ENCODE data around the gene NDUFC2. TPM values are rescaled to one million over a fixed set of nuclear protein-coding genes. Genes with fewer than 3 reads are reported as not detected.

Gene NDUFC2
- polyA plus RNA-seq, 1 donor from 2014 or later: 269 TPM

GRCh38 chr11:78034623-78035022 lies 45.0 kb downstream of the NDUFC2 start:
- Histone ChIP-seq H3K9me3 (ENCODE audit: low read length) (no peaks in the 10 kb centered on the region), H4K20me1 (ENCODE audit: insufficient read depth) (no peaks in the 10 kb centered on the region), H3K9me2 (ENCODE audit: insufficient read depth, low read length) (no peaks in the 10 kb centered on the region), H3F3A (ENCODE audit: insufficient read depth, low read length, poor library complexity, severe bottlenecking) (no peaks in the 10 kb centered on the region), H3K27ac (ENCODE audit: low read length) (no peak overlapping the region), H3K4me3 (ENCODE audit: low read length) (no peak overlapping the region), H3K4me2 (ENCODE audit: low read length) (no peak overlapping the region), H2AFZ (ENCODE audit: low read depth, low read length) (no peak overlapping the region), H3K36me3 (ENCODE audit: insufficient read depth, low read length) (no peaks in the 10 kb centered on the region), H3K79me2 (replicated peaks; ENCODE audit: insufficient read depth, low read length) (no peaks in the 10 kb centered on the region), H3K27me3 (ENCODE audit: insufficient read depth, low read depth, low read length) (no peaks in the 10 kb centered on the region), H3K9ac (ENCODE audit: low read length) (no peak overlapping the region)
- TF ChIP-seq EP300 (conservative IDR thresholded peaks at IDR 0.05; ENCODE audit: poor library complexity, severe bottlenecking) (no peak), MXI1 (conservative IDR thresholded peaks at IDR 0.05; ENCODE audit: poor library complexity, severe bottlenecking) (no peak), RAD21 (conservative IDR thresholded peaks at IDR 0.05) (no peak), POLR2AphosphoS5 (IDR thresholded peaks at IDR 0.05) (no peak), CTCF (IDR thresholded peaks at IDR 0.05; ENCODE audit: poor library complexity, severe bottlenecking) (no peak), TAF1 (IDR thresholded peaks at IDR 0.05; ENCODE audit: low read depth) (no peak), SMC3 (conservative IDR thresholded peaks at IDR 0.05; ENCODE audit: poor library complexity) (no peak), EZH2 (IDR thresholded peaks at IDR 0.05; ENCODE audit: borderline replicate concordance, insufficient read depth, low read length, poor library complexity, severe bottlenecking) (no peak)
- TF ChIP-seq, protein P1, sequence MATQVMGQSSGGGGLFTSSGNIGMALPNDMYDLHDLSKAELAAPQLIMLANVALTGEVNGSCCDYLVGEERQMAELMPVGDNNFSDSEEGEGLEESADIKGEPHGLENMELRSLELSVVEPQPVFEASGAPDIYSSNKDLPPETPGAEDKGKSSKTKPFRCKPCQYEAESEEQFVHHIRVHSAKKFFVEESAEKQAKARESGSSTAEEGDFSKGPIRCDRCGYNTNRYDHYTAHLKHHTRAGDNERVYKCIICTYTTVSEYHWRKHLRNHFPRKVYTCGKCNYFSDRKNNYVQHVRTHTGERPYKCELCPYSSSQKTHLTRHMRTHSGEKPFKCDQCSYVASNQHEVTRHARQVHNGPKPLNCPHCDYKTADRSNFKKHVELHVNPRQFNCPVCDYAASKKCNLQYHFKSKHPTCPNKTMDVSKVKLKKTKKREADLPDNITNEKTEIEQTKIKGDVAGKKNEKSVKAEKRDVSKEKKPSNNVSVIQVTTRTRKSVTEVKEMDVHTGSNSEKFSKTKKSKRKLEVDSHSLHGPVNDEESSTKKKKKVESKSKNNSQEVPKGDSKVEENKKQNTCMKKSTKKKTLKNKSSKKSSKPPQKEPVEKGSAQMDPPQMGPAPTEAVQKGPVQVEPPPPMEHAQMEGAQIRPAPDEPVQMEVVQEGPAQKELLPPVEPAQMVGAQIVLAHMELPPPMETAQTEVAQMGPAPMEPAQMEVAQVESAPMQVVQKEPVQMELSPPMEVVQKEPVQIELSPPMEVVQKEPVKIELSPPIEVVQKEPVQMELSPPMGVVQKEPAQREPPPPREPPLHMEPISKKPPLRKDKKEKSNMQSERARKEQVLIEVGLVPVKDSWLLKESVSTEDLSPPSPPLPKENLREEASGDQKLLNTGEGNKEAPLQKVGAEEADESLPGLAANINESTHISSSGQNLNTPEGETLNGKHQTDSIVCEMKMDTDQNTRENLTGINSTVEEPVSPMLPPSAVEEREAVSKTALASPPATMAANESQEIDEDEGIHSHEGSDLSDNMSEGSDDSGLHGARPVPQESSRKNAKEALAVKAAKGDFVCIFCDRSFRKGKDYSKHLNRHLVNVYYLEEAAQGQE (IDR thresholded peaks at IDR 0.05; ENCODE audit: borderline replicate concordance): no peak

GRCh38 chr11:78033040-78033439 lies 46.6 kb downstream of the NDUFC2 start:
- no peak overlapping the region for H3K4me2 ChIP-seq (ENCODE audit: low read length)
- TF ChIP-seq TAF1 (IDR thresholded peaks at IDR 0.05; ENCODE audit: low read depth) (no peak), SMC3 (conservative IDR thresholded peaks at IDR 0.05; ENCODE audit: poor library complexity) (no peak), MXI1 (conservative IDR thresholded peaks at IDR 0.05; ENCODE audit: poor library complexity, severe bottlenecking) (no peak), EP300 (conservative IDR thresholded peaks at IDR 0.05; ENCODE audit: poor library complexity, severe bottlenecking) (no peak)
- TF ChIP-seq, protein P1 (IDR thresholded peaks at IDR 0.05; ENCODE audit: borderline replicate concordance): no peak
- no peak overlapping the region for H3K9ac ChIP-seq (ENCODE audit: low read length)
- H3K79me2 ChIP-seq (replicated peaks; ENCODE audit: insufficient read depth, low read length): no peaks in the 10 kb centered on the region
- H4K20me1 ChIP-seq (ENCODE audit: insufficient read depth): no peaks in the 10 kb centered on the region
- no peak overlapping the region for H2AFZ ChIP-seq (ENCODE audit: low read depth, low read length)
- no peaks in the 10 kb centered on the region for H3F3A ChIP-seq (ENCODE audit: insufficient read depth, low read length, poor library complexity, severe bottlenecking)
- H3K27ac ChIP-seq (ENCODE audit: low read length): no peak overlapping the region
- H3K9me3 ChIP-seq (ENCODE audit: low read length): no peaks in the 10 kb centered on the region
- no peaks in the 10 kb centered on the region for H3K9me2 ChIP-seq (ENCODE audit: insufficient read depth, low read length)
- H3K36me3 ChIP-seq (ENCODE audit: insufficient read depth, low read length): no peaks in the 10 kb centered on the region
- H3K27me3 ChIP-seq (ENCODE audit: insufficient read depth, low read depth, low read length): no peaks in the 10 kb centered on the region
- no peak overlapping the region for H3K4me3 ChIP-seq (ENCODE audit: low read length)
